Activated naive CD4-positive, alpha-beta T cell treated with anti-CD3 and anti-CD28 coated beads for 36 hours (primary cell): ENCODE measurements around the gene UNC79. TPM values are rescaled to one million over a fixed set of nuclear protein-coding genes. Genes with fewer than 3 reads are reported as not detected.

Experiments used
- CTCF ChIA-PET: fragments of 350-600 bp; sonication (Branson Sonifier 250); formaldehyde crosslinking; loops from one replicate; lab custom pipeline; 2021; ENCODE audit warnings: antibody characterized with exemption; lab: Charles Lee
- DNase-seq: peaks from one replicate; pipeline ENCODE4 v3.0.0-alpha.2; 2020
- H3K27ac Mint-ChIP-seq: one replicate; pipeline ENCODE4 v1.8.0; 2021; ENCODE audit warnings: mild to moderate bottlenecking, mixed read lengths
- H3K27me3 Mint-ChIP-seq: one replicate; pipeline ENCODE4 v1.8.0; 2021; ENCODE audit warnings: low read depth, mixed read lengths
- H3K36me3 Mint-ChIP-seq: one replicate; pipeline ENCODE4 v1.8.0; 2021; ENCODE audit warnings: low read depth, mixed read lengths
- H3K4me1 Mint-ChIP-seq: one replicate; pipeline ENCODE4 v1.8.0; 2021; ENCODE audit warnings: low read depth, mixed read lengths
- H3K4me3 Mint-ChIP-seq: one replicate; pipeline ENCODE4 v1.8.0; 2021; ENCODE audit warnings: mild to moderate bottlenecking, moderate library complexity, mixed read lengths
- H3K9me3 Mint-ChIP-seq: one replicate; pipeline ENCODE4 v1.8.0; 2021; ENCODE audit warnings: mixed read lengths
- intact Hi-C: fragments of 100-400 bp; cut with micrococcal nuclease; formaldehyde crosslinking; loops from one replicate; pipeline ENCODE4 v1.15.1; 2023
- total RNA-seq, 2 experiments: library from RNA; stranded (reverse); gene quantifications; one replicate each; pipeline ENCODE4 v1.2.3, GENCODE V29; 2021

The UNC79 gene
- total RNA-seq, 2 experiments from 2014 or later = 0.02 to 0.07 TPM

DNA sequence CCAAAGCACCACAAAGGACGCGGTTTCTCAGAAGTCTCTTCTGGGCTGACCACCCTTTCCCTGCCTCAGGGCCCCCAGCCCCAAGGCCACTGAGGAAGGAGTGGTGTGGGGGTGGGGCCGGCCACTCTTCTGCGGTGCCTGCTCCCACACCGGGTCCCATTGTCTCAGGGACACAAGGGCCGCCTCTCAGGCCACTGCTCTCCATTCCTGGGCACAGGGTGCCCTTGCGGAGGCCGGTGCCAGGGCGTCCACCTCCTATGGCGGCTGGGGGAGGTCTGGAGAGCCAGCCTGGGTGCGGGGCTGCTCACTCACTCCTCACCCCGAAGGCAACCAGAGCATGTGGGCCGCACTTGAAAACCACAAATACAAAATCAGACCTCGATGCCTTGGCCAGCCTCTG, 313.4 kb downstream of the UNC79 start:
- Mint-ChIP-seq H3K4me3 (no peak overlapping the region), H3K9me3 (no peaks in the 10 kb centered on the region), H3K27ac (no peak overlapping the region), H3K4me1 (no peaks in the 10 kb centered on the region), H3K36me3 (no peaks in the 10 kb centered on the region), H3K27me3 (peaks cover 2% of the 10 kb centered on the region)
- no peak for DNase-seq
- intact Hi-C loops = no loop called here
- CTCF ChIA-PET = no interaction called here

DNA sequence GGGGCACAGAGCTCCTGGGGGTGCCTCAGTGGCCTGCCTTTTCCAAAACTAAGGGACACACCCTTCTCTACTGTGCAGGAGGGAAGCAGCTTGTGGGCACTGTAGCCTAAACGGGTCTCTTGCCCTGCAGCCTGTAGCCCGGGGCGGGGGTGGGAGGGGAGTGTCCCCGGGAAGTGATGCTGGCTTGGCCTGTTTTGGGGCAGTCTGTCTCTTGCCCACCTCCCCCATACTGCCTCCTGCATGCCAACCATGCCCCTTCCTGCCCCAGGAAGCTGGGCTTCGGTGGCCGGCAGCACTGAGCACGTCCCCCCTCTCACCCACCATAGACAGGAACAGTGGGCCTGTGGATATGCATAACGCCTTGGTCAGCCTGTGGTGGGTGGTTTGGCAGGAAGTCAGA, 314.1 kb downstream of the UNC79 start:
- DNase-seq = no peak
- Mint-ChIP-seq H3K4me1 (no peaks in the 10 kb centered on the region), H3K4me3 (no peak overlapping the region), H3K27me3 (peaks cover 2% of the 10 kb centered on the region), H3K36me3 (no peaks in the 10 kb centered on the region), H3K9me3 (no peaks in the 10 kb centered on the region), H3K27ac (no peak overlapping the region)
- CTCF ChIA-PET = no interaction called here
- intact Hi-C loops = no loop called here

DNA sequence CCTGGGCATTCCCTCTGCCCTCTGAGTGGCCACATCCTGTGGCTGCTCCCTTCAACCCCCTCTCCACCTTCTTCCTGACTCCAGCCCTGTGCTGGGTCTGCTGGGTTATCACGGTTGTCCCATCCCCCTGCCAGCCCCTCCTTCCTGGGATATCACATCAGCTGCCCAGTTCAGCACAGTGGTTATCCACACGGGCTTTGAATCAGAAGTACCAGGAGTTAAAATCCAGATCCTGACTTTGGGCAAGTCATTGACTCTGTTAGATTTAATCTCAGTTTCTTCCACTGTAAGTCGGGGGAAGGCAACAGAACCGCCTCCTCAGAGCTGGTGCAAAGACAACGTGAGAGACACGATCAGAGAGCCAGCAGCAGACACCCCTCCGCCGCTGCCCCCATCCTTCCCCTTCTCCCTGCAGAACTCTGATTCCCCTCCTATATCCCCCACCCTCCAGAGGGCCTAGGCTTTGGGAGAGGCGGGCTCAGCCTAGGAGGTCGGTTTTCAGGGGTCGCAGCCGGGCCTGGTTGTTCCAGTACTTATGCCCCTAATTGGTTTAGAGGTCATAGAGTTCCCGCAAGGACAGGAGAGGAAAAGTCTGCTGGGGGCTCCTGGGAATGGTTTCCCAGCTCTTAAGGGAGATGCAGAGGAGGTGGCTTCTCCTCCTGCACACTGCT, 315.0 kb downstream of the UNC79 start:
- CTCF ChIA-PET = no interaction called here
- Mint-ChIP-seq H3K4me3 (no peak overlapping the region), H3K27me3 (peaks cover 2% of the 10 kb centered on the region), H3K4me1 (no peaks in the 10 kb centered on the region), H3K36me3 (no peaks in the 10 kb centered on the region), H3K27ac (no peak overlapping the region), H3K9me3 (no peaks in the 10 kb centered on the region)
- no peak for DNase-seq
- intact Hi-C loops = no loop called here

DNA sequence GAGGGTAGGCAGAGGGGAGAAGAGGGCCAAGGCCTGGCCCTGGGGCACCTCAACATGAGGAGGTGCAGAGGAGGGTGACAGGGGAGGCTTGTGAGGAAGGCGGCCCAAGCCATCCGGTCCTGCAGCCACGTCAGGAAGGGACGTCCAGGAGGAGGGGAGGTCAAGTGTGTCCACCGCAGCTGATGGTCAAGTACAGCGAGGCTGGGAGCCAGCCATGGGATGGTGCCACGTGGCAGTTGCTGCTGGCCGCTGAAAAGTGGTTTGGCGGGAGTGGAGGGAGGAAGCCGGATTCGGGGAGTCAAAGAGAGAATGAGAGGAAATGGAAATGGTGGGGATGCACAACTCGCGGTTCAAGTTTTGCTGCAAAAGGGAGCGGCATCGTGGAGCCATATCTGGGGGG, 316.4 kb downstream of the UNC79 start:
- H3K27me3 Mint-ChIP-seq = peaks cover 2% of the 10 kb centered on the region
- H3K9me3 Mint-ChIP-seq = no peaks in the 10 kb centered on the region
- no peak overlapping the region for H3K27ac Mint-ChIP-seq
- intact Hi-C loops = no loop called here
- H3K4me3 Mint-ChIP-seq = no peak overlapping the region
- H3K4me1 Mint-ChIP-seq = no peaks in the 10 kb centered on the region
- no peak for DNase-seq
- no peaks in the 10 kb centered on the region for H3K36me3 Mint-ChIP-seq
- CTCF ChIA-PET = no interaction called here

DNA sequence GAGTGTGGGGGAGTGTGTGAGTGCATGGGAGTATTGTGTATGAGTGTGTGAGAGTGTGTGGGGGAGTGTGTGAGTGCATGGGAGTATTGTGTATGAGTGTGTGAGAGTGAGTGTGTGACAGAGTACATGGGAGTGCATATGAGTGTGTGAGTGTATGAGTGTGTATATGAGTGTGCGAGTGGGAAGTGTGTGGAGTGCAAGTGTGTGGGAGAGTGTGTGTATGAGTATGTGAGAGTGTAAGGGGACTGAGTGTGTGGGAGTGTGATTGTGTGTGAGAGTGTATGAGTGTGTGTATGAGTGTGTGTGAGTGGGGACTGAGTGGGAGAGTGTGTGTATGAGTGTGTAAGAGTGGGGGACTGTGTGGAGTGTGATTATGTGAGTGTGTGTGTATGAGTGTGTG, 316.8 kb downstream of the UNC79 start:
- no peak for DNase-seq
- H3K9me3 Mint-ChIP-seq = no peaks in the 10 kb centered on the region
- CTCF ChIA-PET = no interaction called here
- H3K27ac Mint-ChIP-seq = no peak overlapping the region
- H3K36me3 Mint-ChIP-seq = no peaks in the 10 kb centered on the region
- H3K4me3 Mint-ChIP-seq = no peak overlapping the region
- intact Hi-C loops = no loop called here
- H3K4me1 Mint-ChIP-seq = no peaks in the 10 kb centered on the region
- H3K27me3 Mint-ChIP-seq = peaks cover 2% of the 10 kb centered on the region

DNA sequence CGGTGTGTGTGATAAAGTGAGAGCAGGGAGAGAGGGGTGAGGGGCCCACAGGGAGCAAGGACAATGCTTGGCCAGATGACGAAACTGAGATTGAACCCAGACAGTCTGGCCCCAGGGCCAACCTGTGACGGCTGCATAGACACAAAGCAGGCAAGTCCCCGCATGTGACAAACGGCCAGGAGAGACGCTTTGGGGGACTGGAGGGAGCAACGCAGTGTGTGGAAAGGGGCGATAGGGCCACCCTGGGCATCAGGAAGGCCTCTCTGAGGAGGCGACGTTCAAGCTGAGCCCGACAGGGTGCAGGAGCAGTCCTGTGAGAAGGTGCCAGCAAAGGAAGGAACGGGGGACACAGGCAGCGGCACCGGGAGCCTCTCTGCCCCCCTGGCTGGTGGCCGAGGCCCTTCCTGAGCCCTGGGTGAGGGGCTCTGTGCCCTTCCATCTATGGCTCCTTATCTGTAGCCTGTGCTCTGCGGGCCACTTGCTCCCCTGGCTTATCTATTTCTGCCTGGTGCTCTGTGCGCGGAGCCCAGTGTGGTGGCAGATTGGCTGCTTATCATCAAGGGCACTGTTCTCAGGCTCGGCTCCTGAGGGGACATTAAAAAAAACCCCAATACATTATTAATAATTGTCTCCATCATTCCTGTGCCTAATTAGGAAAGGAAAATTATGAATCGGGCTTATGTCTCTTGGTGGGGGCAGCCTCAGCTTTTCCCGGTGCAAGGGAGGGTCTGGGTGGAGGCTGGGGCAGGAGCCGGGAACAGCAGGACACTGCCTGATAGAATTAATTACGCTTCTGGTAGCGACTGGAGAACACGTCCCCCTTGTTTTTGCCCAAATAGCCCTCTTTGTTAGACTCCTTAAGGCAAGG, 317.7 kb downstream of the UNC79 start:
- H3K4me3 Mint-ChIP-seq = no peak overlapping the region
- H3K36me3 Mint-ChIP-seq = no peaks in the 10 kb centered on the region
- H3K27ac Mint-ChIP-seq = no peak overlapping the region
- peaks cover 2% of the 10 kb centered on the region for H3K27me3 Mint-ChIP-seq
- CTCF ChIA-PET = no interaction called here
- DNase-seq = no peak
- intact Hi-C loops = no loop called here
- no peaks in the 10 kb centered on the region for H3K4me1 Mint-ChIP-seq
- H3K9me3 Mint-ChIP-seq = no peaks in the 10 kb centered on the region

DNA sequence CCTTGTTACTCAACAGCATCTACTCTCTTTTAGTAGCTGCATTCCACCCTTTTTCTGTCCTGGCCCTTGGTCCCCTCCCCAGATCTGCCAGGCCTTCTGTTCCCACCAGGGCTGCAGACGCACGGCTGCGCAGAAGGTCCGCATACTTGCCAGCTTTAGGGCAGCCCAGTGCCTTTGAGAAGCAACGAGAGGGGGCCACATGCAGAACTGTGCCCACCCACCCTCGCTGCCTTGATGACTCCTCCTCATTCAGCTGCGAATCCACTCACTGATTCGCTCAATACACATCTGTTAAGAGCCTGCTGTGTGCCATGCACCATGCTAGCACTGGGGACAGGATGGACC, 318.3 kb downstream of the UNC79 start:
- Mint-ChIP-seq H3K27ac (no peak overlapping the region), H3K4me3 (no peak overlapping the region), H3K27me3 (peaks cover 2% of the 10 kb centered on the region), H3K9me3 (no peaks in the 10 kb centered on the region), H3K36me3 (no peaks in the 10 kb centered on the region), H3K4me1 (no peaks in the 10 kb centered on the region)
- no peak for DNase-seq
- intact Hi-C loops = no loop called here
- CTCF ChIA-PET = interaction anchor here (0.6 kb wide), 1 partner anchor 33 kb away, joined by 3 read pairs; no protein-coding TSS in a partner anchor

DNA sequence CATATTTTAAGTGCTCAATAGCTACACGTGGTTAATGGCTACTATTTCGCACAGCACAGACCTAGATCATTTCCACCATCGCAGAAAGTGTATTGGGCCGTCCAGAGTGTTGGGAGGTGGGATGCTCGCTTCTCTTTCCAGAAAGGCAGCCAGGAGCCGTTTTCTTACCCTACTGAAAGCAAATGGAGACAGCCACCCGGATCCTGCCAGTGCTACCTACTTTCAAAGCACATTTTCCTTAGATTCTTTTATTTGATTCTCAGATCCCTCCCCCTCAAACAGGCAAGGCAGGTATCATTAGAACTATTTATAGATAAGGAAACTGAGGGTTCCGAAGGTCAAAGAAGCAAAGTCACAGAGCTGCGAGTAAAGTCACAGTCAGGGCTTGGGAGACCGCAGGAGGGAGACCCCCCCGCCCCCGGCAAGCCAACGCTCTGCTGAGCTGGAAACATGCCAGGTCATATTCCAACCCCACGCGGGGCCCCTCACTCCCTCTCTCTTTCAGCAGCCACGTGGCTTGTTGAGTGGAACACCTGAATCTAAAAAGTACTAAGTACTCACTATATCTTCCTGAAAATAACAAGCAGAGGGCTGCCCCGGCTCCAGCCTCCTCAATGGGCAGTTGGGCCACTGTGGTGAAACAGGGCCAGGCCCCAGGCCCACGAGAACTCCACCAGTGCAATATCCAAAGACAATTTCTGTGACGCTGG, 321.4 kb downstream of the UNC79 start:
- no peaks in the 10 kb centered on the region for H3K4me1 Mint-ChIP-seq
- H3K27me3 Mint-ChIP-seq = no peaks in the 10 kb centered on the region
- no peaks in the 10 kb centered on the region for H3K9me3 Mint-ChIP-seq
- H3K27ac Mint-ChIP-seq = no peak overlapping the region
- CTCF ChIA-PET = no interaction called here
- H3K36me3 Mint-ChIP-seq = no peaks in the 10 kb centered on the region
- intact Hi-C loops = no loop called here
- H3K4me3 Mint-ChIP-seq = no peak overlapping the region
- DNase-seq = no peak

- Mint-ChIP-seq H3K36me3 (no peaks in the 10 kb centered on the region), H3K27me3 (no peaks in the 10 kb centered on the region), H3K4me1 (no peaks in the 10 kb centered on the region), H3K4me3 (no peak overlapping the region), H3K9me3 (no peaks in the 10 kb centered on the region), H3K27ac (no peak overlapping the region)
- CTCF ChIA-PET = no interaction called here
- DNase-seq = no peak
- intact Hi-C loops = no loop called here
These were observed 322.3 kb downstream of the UNC79 start for GRCh38 chr14:93752980-93753561.

DNA sequence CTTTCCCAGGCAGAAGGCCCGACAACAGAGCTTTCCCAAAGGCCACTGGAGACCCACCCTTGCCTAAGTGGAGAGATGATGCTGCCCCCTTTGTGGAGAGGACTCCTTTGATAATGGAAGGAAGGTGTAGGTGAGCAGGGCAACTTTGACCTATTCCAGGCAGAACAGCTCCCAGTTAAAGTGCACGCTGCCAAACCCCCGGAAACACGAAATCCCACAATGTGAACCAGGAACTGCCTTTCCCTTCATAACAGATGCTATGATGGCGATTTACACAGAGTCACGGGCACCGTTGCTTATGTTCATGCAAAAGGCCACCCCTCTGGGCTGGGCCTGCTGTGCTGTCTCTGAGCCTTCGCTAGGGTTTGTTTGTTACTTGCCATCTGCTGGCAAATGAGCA, 322.9 kb downstream of the UNC79 start:
- no peaks in the 10 kb centered on the region for H3K9me3 Mint-ChIP-seq
- H3K4me3 Mint-ChIP-seq = no peak overlapping the region
- intact Hi-C loops = no loop called here
- no peaks in the 10 kb centered on the region for H3K36me3 Mint-ChIP-seq
- no peaks in the 10 kb centered on the region for H3K4me1 Mint-ChIP-seq
- CTCF ChIA-PET = interaction anchor here (0.6 to 0.7 kb wide), 2 partner anchors 9 to 142 kb away, joined by 3 to 4 read pairs; no protein-coding TSS in a partner anchor
- no peak overlapping the region for H3K27ac Mint-ChIP-seq
- H3K27me3 Mint-ChIP-seq = no peaks in the 10 kb centered on the region
- DNase-seq = no peak

DNA sequence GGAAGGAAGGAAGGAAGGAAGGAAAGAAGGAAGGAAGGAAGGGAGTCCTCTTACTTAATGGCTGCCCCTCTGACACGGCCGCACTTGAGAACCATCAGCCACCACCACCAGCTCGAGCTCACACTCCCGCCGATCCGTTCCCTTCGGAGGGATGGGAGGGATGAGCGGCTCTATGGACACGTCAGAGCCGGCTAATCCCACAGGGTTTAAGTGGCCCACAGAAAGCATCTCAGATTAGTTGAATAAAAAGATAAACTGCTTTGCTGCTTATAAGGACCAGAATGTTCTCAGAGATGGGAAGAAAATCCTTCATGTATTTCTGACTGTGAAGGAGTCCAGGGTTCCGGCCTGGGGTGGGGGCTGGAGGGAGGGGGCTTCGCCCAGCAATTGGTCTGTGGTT, 326.5 kb downstream of the UNC79 start:
- no peak for DNase-seq
- Mint-ChIP-seq H3K27me3 (peaks cover 11% of the 10 kb centered on the region), H3K4me3 (no peak overlapping the region), H3K27ac (no peak overlapping the region), H3K9me3 (no peaks in the 10 kb centered on the region), H3K36me3 (no peaks in the 10 kb centered on the region), H3K4me1 (no peaks in the 10 kb centered on the region)
- CTCF ChIA-PET = no interaction called here
- intact Hi-C loops = no loop called here
